GM12878 (cell line): ENCODE data around the gene CABP7. TPM values are rescaled to one million over a fixed set of nuclear protein-coding genes. Genes with fewer than 3 reads are reported as not detected.

Experiments
- ATAC-seq: fragments of 200-7000 bp; cut with Tn5 transposase; 3 replicates; pipeline ENCODE4 v1.9.1; 2020; ENCODE audit warnings: mild to moderate bottlenecking, moderate library complexity
- BruUV-seq: library from RNA; stranded (reverse); fragments of 400-500 nt; replicated peaks from 2 replicates; lab custom pipeline; 2021; lab: Mats Ljungman, UMichigan
- CTCF ChIA-PET: fragments of 300-600 bp; sonication (Branson Sonifier 250); formaldehyde crosslinking; extraction: SDS; loops from one replicate; lab custom pipeline; 2021; ENCODE audit warnings: inconsistent platforms; lab: Yijun Ruan, JAX
- POLR2A ChIA-PET: fragments of 350-600 bp; formaldehyde crosslinking; extraction: SDS; loops from one replicate; lab custom pipeline; 2021; ENCODE audit warnings: inconsistent platforms; lab: Charles Lee
- RAD21 ChIA-PET: fragments of 300-600 bp; sonication (Branson Sonifier 250); formaldehyde crosslinking; loops from one replicate; lab custom pipeline; 2023; ENCODE audit warnings: antibody characterized with exemption; ENCODE audit not compliant: unreplicated experiment; lab: Charles Lee
- SMC1A ChIA-PET: fragments of 300-600 bp; sonication (Branson Sonifier 250); formaldehyde crosslinking; loops from one replicate; lab custom pipeline; 2023; ENCODE audit not compliant: unreplicated experiment, uncharacterized antibody; lab: Charles Lee
- DNase-seq: peaks from one replicate; pipeline ENCODE4 v3.0.0-alpha.2; 2011; ENCODE audit warnings: low read depth, low spot score
- FAIRE-seq: peaks from 3 replicates; lab custom pipeline; 2011; peaks lifted over from hg19 to GRCh38; lab: Jason Lieb, UNC
- H2AFZ ChIP-seq: 2 replicates; pipeline ENCODE4 v1.6.0; 2011; ENCODE audit warnings: low read depth, low read length, control low read depth; ENCODE audit not compliant: control insufficient read depth
- H3K27ac ChIP-seq: 2 replicates; pipeline ENCODE4 v1.5.1; 2011; ENCODE audit warnings: control low read depth; ENCODE audit not compliant: control insufficient read depth, insufficient read depth
- H3K27me3 ChIP-seq, 2 experiments: replicated peaks in 1 of 2; 2 replicates each; pipeline versions ENCODE4 v1.6.0 to v1.6.1; 2011; ENCODE audit warnings: low read length in 1 of 2; ENCODE audit not compliant: control insufficient read depth in 2 of 2, insufficient read depth in 2 of 2
- H3K36me3 ChIP-seq, 2 experiments: 2 replicates each; pipeline ENCODE4 v1.5.1; 2011; ENCODE audit warnings: low read length in 1 of 2; ENCODE audit not compliant: control insufficient read depth in 2 of 2, insufficient read depth in 2 of 2
- H3K4me1 ChIP-seq: 2 replicates; pipeline ENCODE4 v1.6.1; 2011; ENCODE audit warnings: mild to moderate bottlenecking, low read length, moderate library complexity, mixed read lengths; ENCODE audit not compliant: control insufficient read depth, insufficient read depth
- H3K4me2 ChIP-seq: 2 replicates; pipeline ENCODE4 v1.6.0; 2011; ENCODE audit warnings: control low read depth; ENCODE audit not compliant: control insufficient read depth, insufficient read depth
- H3K4me3 ChIP-seq: fragments of 200-600 bp; sonication (generic); 2 replicates; pipeline ENCODE4 v1.5.1; 2016
- H3K79me2 ChIP-seq: 2 replicates; pipeline ENCODE4 v1.6.0; 2011; ENCODE audit warnings: low read length; ENCODE audit not compliant: control insufficient read depth, insufficient read depth
- H3K9ac ChIP-seq: 2 replicates; pipeline ENCODE4 v1.8.0; 2011; ENCODE audit warnings: low read length, control low read depth, mixed read lengths; ENCODE audit not compliant: control insufficient read depth, insufficient read depth
- H3K9me3 ChIP-seq: replicated peaks from 3 replicates; pipeline ENCODE4 v1.5.1; 2011; ENCODE audit warnings: mild to moderate bottlenecking, low read length; ENCODE audit not compliant: control insufficient read depth, insufficient read depth
- H4K20me1 ChIP-seq: 2 replicates; pipeline ENCODE4 v1.6.0; 2011; ENCODE audit not compliant: control insufficient read depth, insufficient read depth
- CHD1 ChIP-seq: IDR thresholded peaks from 2 replicates; pipeline ENCODE4 v1.6.1; 2012; ENCODE audit warnings: low read depth, low read length, improper control_type of control experiment
- CHD2 ChIP-seq: IDR thresholded peaks from 2 replicates; pipeline ENCODE4 v1.6.1; 2011; ENCODE audit warnings: low read depth, low read length, improper control_type of control experiment, borderline replicate concordance
- KAT2A ChIP-seq: conservative IDR thresholded peaks from 2 replicates; pipeline ENCODE4 v1.6.1; 2011; ENCODE audit warnings: low read depth, low read length; ENCODE audit not compliant: control insufficient read depth
- MXI1 ChIP-seq: fragments of 150-350 bp; IDR thresholded peaks from 2 replicates; pipeline ENCODE4 v1.6.1; 2011; ENCODE audit warnings: low read depth, mild to moderate bottlenecking, inconsistent platforms, low read length, improper control_type of control experiment
- NBN ChIP-seq: fragments of 450-650 bp; IDR thresholded peaks from 2 replicates; pipeline ENCODE4 v1.6.1; 2016
- PAX5 ChIP-seq: IDR thresholded peaks from 2 replicates; pipeline ENCODE4 v1.6.1; 2011; ENCODE audit warnings: low read depth, low read length, borderline replicate concordance
- POLR2AphosphoS5 ChIP-seq: IDR thresholded peaks from 2 replicates; pipeline ENCODE4 v1.6.1; 2011; ENCODE audit warnings: mild to moderate bottlenecking, low read length, inconsistent platforms
- RCOR1 ChIP-seq: conservative IDR thresholded peaks from 2 replicates; pipeline ENCODE4 v1.6.1; 2012; ENCODE audit warnings: low read depth, low read length, improper control_type of control experiment
- RUNX3 ChIP-seq: IDR thresholded peaks from 2 replicates; pipeline ENCODE4 v1.6.1; 2012; ENCODE audit warnings: low read length, inconsistent platforms
- SIN3A ChIP-seq: IDR thresholded peaks from 2 replicates; pipeline ENCODE4 v1.6.1; 2012; ENCODE audit warnings: low read depth, low read length, improper control_type of control experiment
- STAT1 ChIP-seq: fragments of 450-650 bp; conservative IDR thresholded peaks from 2 replicates; pipeline ENCODE4 v1.6.1; 2014; ENCODE audit warnings: antibody characterized with exemption, mild to moderate bottlenecking
- ZSCAN29 ChIP-seq: fragments of 450-650 bp; IDR thresholded peaks from 2 replicates; pipeline ENCODE4 v1.6.1; 2017; ENCODE audit warnings: mild to moderate bottlenecking, moderate library complexity
- WGBS: methylation state at CpG from one replicate; pipeline ENCODE4 v1.1.6; 2016; ENCODE audit warnings: low lambda C conversion rate; ENCODE audit not compliant: insufficient replicate concordance, insufficient coverage; ENCODE audit errors: missing lambda C conversion rate; 5-methylcytosine and 5-hydroxymethylcytosine counted together
- in situ Hi-C: fragments of 300-500 bp; cut with MboI; formaldehyde crosslinking; loops from 9 replicates; pipeline ENCODE4 v1.14.3; 2018; ENCODE audit warnings: mixed read lengths
- intact Hi-C: fragments of 100-400 bp; cut with micrococcal nuclease; formaldehyde crosslinking; loops from one replicate; pipeline ENCODE4 v1.14.2; 2022; ENCODE audit not compliant: unreplicated experiment
- polyA plus RNA-seq, 11 experiments: library from polyadenylated mRNA; depleted of rRNA in 4 of 11; unstranded in 6 of 11; stranded (reverse) in 5 of 11; fragments of >200 nt; fragmentation: Nextera tagmentation in 4 of 11; fragmentation: Illumina TruSeq in 1 of 11; extraction: Ambion mirVana in 4 of 11; extraction: Trizol in 1 of 11; gene quantifications; 1 replicate in 1 of 11; 2 replicates in 10 of 11; pipeline versions ENCODE4 v1.2.1 to v1.2.3, GENCODE V29; 2011 to 2016; ENCODE audit warnings: inconsistent platforms in 2 of 11, missing spikeins in 2 of 11, low read depth in 1 of 11
- total RNA-seq, 4 experiments: library from RNA; depleted of rRNA in 3 of 4; stranded (reverse); fragments of >200 nt in 3 of 4; fragmentation: Illumina TruSeq in 1 of 4; extraction: Trizol in 1 of 4; gene quantifications; 2 replicates each; pipeline versions ENCODE4 v1.2.1 to v1.2.3, GENCODE V29; 2013 to 2021
- TF ChIP-seq, protein P1 (sequence below): fragments of 450-650 bp; IDR thresholded peaks from 2 replicates; pipeline ENCODE4 v1.6.1; 2014; ENCODE audit warnings: mild to moderate bottlenecking
- TF ChIP-seq, protein P2 (sequence below): IDR thresholded peaks from 2 replicates; pipeline ENCODE4 v1.6.1; 2011; ENCODE audit warnings: low read depth, low read length, improper control_type of control experiment, borderline replicate concordance
- TF ChIP-seq, protein P3 (sequence below): fragments of 450-650 bp; IDR thresholded peaks from 2 replicates; pipeline ENCODE4 v1.6.1; 2017; ENCODE audit warnings: mild to moderate bottlenecking, moderate library complexity

Gene CABP7
- total and polyA plus RNA-seq, 10 of the 15 experiments (the other 5 are each of a cell fraction or from before 2014, with no cell fraction given), result 0.02 to 0.18 (median 0.05) TPM; not detected in 5

GRCh38 chr22:29724843-29725242 lies 5.0 kb downstream of the CABP7 start (continued):
- TF ChIP-seq CHD1 (no peak), KAT2A (no peak), STAT1 (no peak), NBN (no peak), MXI1 (no peak)

GRCh38 chr22:29726106-29726505 lies 6.3 kb downstream of the CABP7 start:
- 17% methylated on average over 6 of the region's 7 CpGs for WGBS
- peaks cover 0 to 2% of the 10 kb centered on the region in 2 experiments; a peak in 1 of 4 replicates for H3K27me3 ChIP-seq
- intact Hi-C loops, result loop anchor here (10.0 kb wide), 1 partner anchor 359 kb away; the partner anchor contains the start of gene HORMAD2
- ChIA-PET SMC1A (no interaction called here), POLR2A (no interaction called here), RAD21 (no interaction called here), CTCF (interaction anchor here (0.6 to 2.5 kb wide), 2 partner anchors 278 to 365 kb away, joined by 3 to 8 read pairs; no protein-coding TSS in a partner anchor)
- no peaks in the 10 kb centered on the region for H3K9me3 ChIP-seq
- BruUV-seq, result no TSS peak
- ATAC-seq, result no peak
- no peak overlapping the region for H3K4me2 ChIP-seq
- no peak for FAIRE-seq
- no peak for DNase-seq
- H4K20me1 ChIP-seq, result no peaks in the 10 kb centered on the region
- no peaks in the 10 kb centered on the region for H3K79me2 ChIP-seq
- H3K27ac ChIP-seq, result no peak overlapping the region
- in situ Hi-C loops, result no loop called here
- H2AFZ ChIP-seq, result no peak overlapping the region
- no peak overlapping the region for H3K9ac ChIP-seq
- no peak overlapping the region for H3K4me3 ChIP-seq
- H3K4me1 ChIP-seq, result no peaks in the 10 kb centered on the region
- no peaks in the 10 kb centered on the region; a peak in 1 of 4 replicates for H3K36me3 ChIP-seq
- TF ChIP-seq RCOR1 (no peak), POLR2AphosphoS5 (no peak), ZSCAN29 (no peak), SIN3A (no peak), CHD2 (no peak), RUNX3 (no peak), PAX5 (no peak)
- TF ChIP-seq, protein P1, sequence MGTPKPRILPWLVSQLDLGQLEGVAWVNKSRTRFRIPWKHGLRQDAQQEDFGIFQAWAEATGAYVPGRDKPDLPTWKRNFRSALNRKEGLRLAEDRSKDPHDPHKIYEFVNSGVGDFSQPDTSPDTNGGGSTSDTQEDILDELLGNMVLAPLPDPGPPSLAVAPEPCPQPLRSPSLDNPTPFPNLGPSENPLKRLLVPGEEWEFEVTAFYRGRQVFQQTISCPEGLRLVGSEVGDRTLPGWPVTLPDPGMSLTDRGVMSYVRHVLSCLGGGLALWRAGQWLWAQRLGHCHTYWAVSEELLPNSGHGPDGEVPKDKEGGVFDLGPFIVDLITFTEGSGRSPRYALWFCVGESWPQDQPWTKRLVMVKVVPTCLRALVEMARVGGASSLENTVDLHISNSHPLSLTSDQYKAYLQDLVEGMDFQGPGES, result no peak
- TF ChIP-seq, protein P2, sequence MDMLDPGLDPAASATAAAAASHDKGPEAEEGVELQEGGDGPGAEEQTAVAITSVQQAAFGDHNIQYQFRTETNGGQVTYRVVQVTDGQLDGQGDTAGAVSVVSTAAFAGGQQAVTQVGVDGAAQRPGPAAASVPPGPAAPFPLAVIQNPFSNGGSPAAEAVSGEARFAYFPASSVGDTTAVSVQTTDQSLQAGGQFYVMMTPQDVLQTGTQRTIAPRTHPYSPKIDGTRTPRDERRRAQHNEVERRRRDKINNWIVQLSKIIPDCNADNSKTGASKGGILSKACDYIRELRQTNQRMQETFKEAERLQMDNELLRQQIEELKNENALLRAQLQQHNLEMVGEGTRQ, result no peak
- TF ChIP-seq, protein P3, sequence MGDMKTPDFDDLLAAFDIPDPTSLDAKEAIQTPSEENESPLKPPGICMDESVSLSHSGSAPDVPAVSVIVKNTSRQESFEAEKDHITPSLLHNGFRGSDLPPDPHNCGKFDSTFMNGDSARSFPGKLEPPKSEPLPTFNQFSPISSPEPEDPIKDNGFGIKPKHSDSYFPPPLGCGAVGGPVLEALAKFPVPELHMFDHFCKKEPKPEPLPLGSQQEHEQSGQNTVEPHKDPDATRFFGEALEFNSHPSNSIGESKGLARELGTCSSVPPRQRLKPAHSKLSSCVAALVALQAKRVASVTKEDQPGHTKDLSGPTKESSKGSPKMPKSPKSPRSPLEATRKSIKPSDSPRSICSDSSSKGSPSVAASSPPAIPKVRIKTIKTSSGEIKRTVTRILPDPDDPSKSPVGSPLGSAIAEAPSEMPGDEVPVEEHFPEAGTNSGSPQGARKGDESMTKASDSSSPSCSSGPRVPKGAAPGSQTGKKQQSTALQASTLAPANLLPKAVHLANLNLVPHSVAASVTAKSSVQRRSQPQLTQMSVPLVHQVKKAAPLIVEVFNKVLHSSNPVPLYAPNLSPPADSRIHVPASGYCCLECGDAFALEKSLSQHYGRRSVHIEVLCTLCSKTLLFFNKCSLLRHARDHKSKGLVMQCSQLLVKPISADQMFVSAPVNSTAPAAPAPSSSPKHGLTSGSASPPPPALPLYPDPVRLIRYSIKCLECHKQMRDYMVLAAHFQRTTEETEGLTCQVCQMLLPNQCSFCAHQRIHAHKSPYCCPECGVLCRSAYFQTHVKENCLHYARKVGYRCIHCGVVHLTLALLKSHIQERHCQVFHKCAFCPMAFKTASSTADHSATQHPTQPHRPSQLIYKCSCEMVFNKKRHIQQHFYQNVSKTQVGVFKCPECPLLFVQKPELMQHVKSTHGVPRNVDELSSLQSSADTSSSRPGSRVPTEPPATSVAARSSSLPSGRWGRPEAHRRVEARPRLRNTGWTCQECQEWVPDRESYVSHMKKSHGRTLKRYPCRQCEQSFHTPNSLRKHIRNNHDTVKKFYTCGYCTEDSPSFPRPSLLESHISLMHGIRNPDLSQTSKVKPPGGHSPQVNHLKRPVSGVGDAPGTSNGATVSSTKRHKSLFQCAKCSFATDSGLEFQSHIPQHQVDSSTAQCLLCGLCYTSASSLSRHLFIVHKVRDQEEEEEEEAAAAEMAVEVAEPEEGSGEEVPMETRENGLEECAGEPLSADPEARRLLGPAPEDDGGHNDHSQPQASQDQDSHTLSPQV, result no peak
